HCT116 (cell line): ENCODE data around the gene KRTAP16-1. TPM values are rescaled to one million over a fixed set of nuclear protein-coding genes. Genes with fewer than 3 reads are reported as not detected.

ENCODE experiments used
- ATAC-seq: fragments of 200-7000 bp; cut with Tn5 transposase; 2 replicates; pipeline ENCODE4 v1.9.1; 2020; ENCODE audit warnings: mild to moderate bottlenecking, moderate library complexity
- BruUV-seq: library from RNA; stranded (reverse); fragments of 400-500 nt; replicated peaks from 2 replicates; lab custom pipeline; 2021; lab: Mats Ljungman, UMichigan
- CTCF ChIA-PET: fragments of 300-600 bp; sonication (Branson Sonifier 250); formaldehyde crosslinking; loops from one replicate; lab custom pipeline; 2021; ENCODE audit warnings: antibody characterized with exemption; lab: Charles Lee
- POLR2A ChIA-PET: fragments of 300-600, 350-600 bp; sonication (Branson Sonifier 250); formaldehyde crosslinking; loops from one replicate; lab custom pipeline; 2021; ENCODE audit warnings: antibody characterized with exemption; lab: Charles Lee
- RAD21 ChIA-PET, 2 experiments: fragments of 300-600 bp; sonication (Branson Sonifier 250); formaldehyde crosslinking; loops; one replicate each; lab custom pipeline; 2023; ENCODE audit warnings: low total read pairs in 2 of 2; ENCODE audit not compliant: uncharacterized antibody in 2 of 2, unreplicated experiment in 2 of 2, low non-redundant PET in 1 of 2; lab: Charles Lee
- DNase-seq: peaks from one replicate; pipeline ENCODE4 v3.0.0-alpha.2; 2010; ENCODE audit warnings: low read depth, low spot score
- H2AFZ ChIP-seq: fragments of 200-600 bp; shearing (Covaris generic), sonication (generic); 2 replicates; pipeline ENCODE4 v1.6.1; 2017; ENCODE audit warnings: low read depth, mixed run types, mixed read lengths, antibody characterized with exemption, low read length; ENCODE audit not compliant: poor library complexity, severe bottlenecking
- H3K27ac ChIP-seq: 2 replicates; pipeline ENCODE4 v1.5.1; 2012; ENCODE audit warnings: low read depth, low read length
- H3K27me3 ChIP-seq: fragments of 200-600 bp; sonication (generic); 2 replicates; pipeline ENCODE4 v1.6.1; 2016; ENCODE audit warnings: mixed run types, low read length, mixed read lengths; ENCODE audit not compliant: insufficient read depth
- H3K36me3 ChIP-seq, 2 experiments: fragments of 200-500 bp in 1 of 2; fragments of 200-600 bp in 1 of 2; sonication (Bioruptor generic) in 1 of 2; sonication (generic) in 1 of 2; 2 replicates each; pipeline versions ENCODE4 v1.5.1 to v1.6.1; 2014 to 2016; ENCODE audit warnings: low read length in 2 of 2, inconsistent platforms in 1 of 2, mixed read lengths in 1 of 2, mixed run types in 1 of 2; ENCODE audit not compliant: insufficient read depth in 2 of 2, control insufficient read depth in 1 of 2
- H3K4me1 ChIP-seq, 2 experiments: fragments of 200-600 bp in 1 of 2; sonication (generic) in 1 of 2; 2 replicates each; pipeline versions ENCODE4 v1.5.1 to v1.6.1; 2012 to 2017; ENCODE audit warnings: low read length in 2 of 2, inconsistent platforms in 1 of 2, mild to moderate bottlenecking in 1 of 2, mixed read lengths in 1 of 2, mixed run types in 1 of 2, moderate library complexity in 1 of 2; ENCODE audit not compliant: insufficient read depth in 2 of 2, control insufficient read depth in 1 of 2
- H3K4me2 ChIP-seq: fragments of 200-600 bp; sonication (generic); 2 replicates; pipeline ENCODE4 v1.6.1; 2017; ENCODE audit warnings: mixed run types, low read length, mixed read lengths
- H3K4me3 ChIP-seq, 2 experiments: fragments of 200-600 bp in 1 of 2; sonication (generic) in 1 of 2; replicated peaks in 1 of 2; 2 replicates each; pipeline ENCODE4 v1.5.1; 2011 to 2016; ENCODE audit warnings: low read length in 2 of 2, control low read depth in 1 of 2, low read depth in 1 of 2, mild to moderate bottlenecking in 1 of 2, mixed read lengths in 1 of 2, mixed run types in 1 of 2
- H3K79me2 ChIP-seq: fragments of 200-600 bp; sonication (generic); 2 replicates; pipeline ENCODE4 v1.6.1; 2017; ENCODE audit warnings: mild to moderate bottlenecking, mixed run types, low read length, moderate library complexity, mixed read lengths; ENCODE audit not compliant: insufficient read depth
- H3K9ac ChIP-seq: fragments of 200-600 bp; sonication (generic); 2 replicates; pipeline ENCODE4 v1.6.1; 2016; ENCODE audit warnings: low read length, mixed read lengths
- H3K9me2 ChIP-seq: fragments of 200-600 bp; sonication (generic), shearing (Covaris generic); 2 replicates; pipeline ENCODE4 v1.6.1; 2017; ENCODE audit warnings: mixed run types, mild to moderate bottlenecking, moderate library complexity; ENCODE audit not compliant: insufficient read depth
- H3K9me3 ChIP-seq, 2 experiments: fragments of 200-500 bp in 1 of 2; fragments of 200-600 bp in 1 of 2; sonication (Bioruptor generic) in 1 of 2; sonication (generic) in 1 of 2; 2 replicates each; pipeline ENCODE4 v1.6.1; 2014 to 2017; ENCODE audit warnings: low read length in 2 of 2, mixed read lengths in 2 of 2, inconsistent platforms in 1 of 2, low read depth in 1 of 2, mild to moderate bottlenecking in 1 of 2, mixed run types in 1 of 2, moderate library complexity in 1 of 2; ENCODE audit not compliant: control insufficient read depth in 1 of 2, insufficient read depth in 1 of 2
- H4K20me1 ChIP-seq: fragments of 200-600 bp; sonication (generic), shearing (Covaris generic); 2 replicates; pipeline ENCODE4 v1.6.1; 2017; ENCODE audit warnings: mixed run types, mild to moderate bottlenecking, moderate library complexity; ENCODE audit not compliant: insufficient read depth
- ATF3 ChIP-seq: IDR thresholded peaks from 2 replicates; pipeline ENCODE4 v1.6.1; 2012
- CBX3 ChIP-seq: IDR thresholded peaks from 2 replicates; pipeline ENCODE4 v1.6.1; 2012; ENCODE audit warnings: low read depth
- ELF1 ChIP-seq: IDR thresholded peaks from 2 replicates; pipeline ENCODE4 v1.6.1; 2012; ENCODE audit warnings: low read depth, borderline replicate concordance
- EZH2 ChIP-seq: fragments of 200-600 bp; sonication (generic); IDR thresholded peaks from 2 replicates; pipeline ENCODE4 v1.6.1; 2017; ENCODE audit warnings: antibody characterized with exemption, mixed run types
- EZH2phosphoT487 ChIP-seq: fragments of 200-600 bp; IDR thresholded peaks from 2 replicates; pipeline ENCODE4 v1.6.1; 2018; ENCODE audit warnings: antibody characterized with exemption, borderline replicate concordance
- FOSL1 ChIP-seq: IDR thresholded peaks from 2 replicates; pipeline ENCODE4 v1.6.1; 2012; ENCODE audit warnings: low read depth
- POLR2A ChIP-seq: IDR thresholded peaks from 2 replicates; pipeline ENCODE4 v1.7.0; 2011; ENCODE audit warnings: borderline replicate concordance; ENCODE audit not compliant: insufficient read depth, insufficient read length; ENCODE audit errors: extremely low read depth
- RAD21 ChIP-seq: IDR thresholded peaks from 2 replicates; pipeline ENCODE4 v1.6.1; 2012; ENCODE audit warnings: low read depth, mild to moderate bottlenecking
- REST ChIP-seq: IDR thresholded peaks from 2 replicates; pipeline ENCODE4 v1.6.1; 2012; ENCODE audit warnings: low read depth
- SP1 ChIP-seq: IDR thresholded peaks from 2 replicates; pipeline ENCODE4 v1.6.1; 2012; ENCODE audit warnings: low read depth
- intact Hi-C: fragments of 100-400 bp; cut with micrococcal nuclease; formaldehyde crosslinking; loops from 2 replicates; pipeline ENCODE4 v1.10.0; 2022
- total RNA-seq: library from RNA; stranded (reverse); gene quantifications from one replicate; pipeline ENCODE4 v1.2.1, GENCODE V29; 2021; ENCODE audit not compliant: unreplicated experiment

KRTAP16-1 gene
- total RNA-seq, 1 experiment from 2014 or later = not detected

GRCh38 chr17:41331606-41332005, 22.5 kb upstream of the KRTAP16-1 start:
- Histone ChIP-seq H2AFZ (no peak overlapping the region), H3K9ac (no peak overlapping the region), H3K36me3 (no peaks in the 10 kb centered on the region), H3K79me2 (no peaks in the 10 kb centered on the region), H3K4me3 (no peak overlapping the region), H3K27me3 (no peaks in the 10 kb centered on the region), H3K9me3 (peaks cover 0 to 4% of the 10 kb centered on the region in 2 experiments; a peak in 1 of 4 replicates), H3K4me1 (peaks cover 3 to 30% of the 10 kb centered on the region in 2 experiments; a peak in 3 of 4 replicates), H4K20me1 (no peaks in the 10 kb centered on the region), H3K27ac (no peak overlapping the region), H3K9me2 (no peaks in the 10 kb centered on the region), H3K4me2 (no peak overlapping the region)
- TF ChIP-seq POLR2A = no peak
- TF ChIP-seq REST = no peak
- no peak for TF ChIP-seq CBX3
- no peak for TF ChIP-seq SP1
- no peak for TF ChIP-seq FOSL1
- no peak for TF ChIP-seq ATF3
- TF ChIP-seq RAD21 = no peak
- no peak for TF ChIP-seq EZH2phosphoT487
- TF ChIP-seq ELF1 = no peak
- TF ChIP-seq EZH2 = no peak
- BruUV-seq = no TSS peak
- POLR2A ChIA-PET = no interaction called here
- ATAC-seq = no peak
- no peak for DNase-seq
- intact Hi-C loops = no loop called here
- RAD21 ChIA-PET = interaction anchor here in 1 of 2 experiments (1.3 kb wide), 1 partner anchor 163 kb away, joined by 3 read pairs; no protein-coding TSS in a partner anchor
- CTCF ChIA-PET = interaction anchor here (1.1 kb wide), 1 partner anchor 10 kb away, joined by 3 read pairs; no protein-coding TSS in a partner anchor
